ENCODE results near the gene NNT.

- TF ChIP-seq, protein P1, sequence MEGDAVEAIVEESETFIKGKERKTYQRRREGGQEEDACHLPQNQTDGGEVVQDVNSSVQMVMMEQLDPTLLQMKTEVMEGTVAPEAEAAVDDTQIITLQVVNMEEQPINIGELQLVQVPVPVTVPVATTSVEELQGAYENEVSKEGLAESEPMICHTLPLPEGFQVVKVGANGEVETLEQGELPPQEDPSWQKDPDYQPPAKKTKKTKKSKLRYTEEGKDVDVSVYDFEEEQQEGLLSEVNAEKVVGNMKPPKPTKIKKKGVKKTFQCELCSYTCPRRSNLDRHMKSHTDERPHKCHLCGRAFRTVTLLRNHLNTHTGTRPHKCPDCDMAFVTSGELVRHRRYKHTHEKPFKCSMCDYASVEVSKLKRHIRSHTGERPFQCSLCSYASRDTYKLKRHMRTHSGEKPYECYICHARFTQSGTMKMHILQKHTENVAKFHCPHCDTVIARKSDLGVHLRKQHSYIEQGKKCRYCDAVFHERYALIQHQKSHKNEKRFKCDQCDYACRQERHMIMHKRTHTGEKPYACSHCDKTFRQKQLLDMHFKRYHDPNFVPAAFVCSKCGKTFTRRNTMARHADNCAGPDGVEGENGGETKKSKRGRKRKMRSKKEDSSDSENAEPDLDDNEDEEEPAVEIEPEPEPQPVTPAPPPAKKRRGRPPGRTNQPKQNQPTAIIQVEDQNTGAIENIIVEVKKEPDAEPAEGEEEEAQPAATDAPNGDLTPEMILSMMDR (optimal IDR thresholded peaks at IDR 0.05 in 1 of 3, IDR thresholded peaks at IDR 0.05 in 1 of 3, conservative IDR thresholded peaks at IDR 0.05 in 1 of 3; ENCODE audit: extremely low read depth in 1 of 3, insufficient read depth in 2 of 3, low read length in 3 of 3) = no peak
- TF ChIP-seq EZH2 (IDR thresholded peaks at IDR 0.05; ENCODE audit: low read length) = no peak
Measured at GRCh38 chr5:43704243-43704642, 101.3 kb downstream of the NNT start.

Data from keratinocyte (primary cell).